Measurements from ENCODE around the gene ZBTB44.
"Not testable (repeated sequence)": the region's sequence is repeated elsewhere in the genome, so short reads cannot be mapped to it uniquely, and the experiment has no call there.

Gene ZBTB44

GRCh38 chr11:130301002-130301401, 13.7 kb downstream of the ZBTB44 start:
- no peak for DNase-seq (ENCODE audit: low read depth)
- no peak overlapping the region for H3K4me3 ChIP-seq (ENCODE audit: low read depth, low read length)
- TF ChIP-seq CTCF (IDR thresholded peaks at IDR 0.05; ENCODE audit: low read depth, low read length, missing control alignments): no peak
- in situ Hi-C loops (cut with HindIII; ENCODE audit: low sequenced_read_pairs): no loop called here

DNA sequence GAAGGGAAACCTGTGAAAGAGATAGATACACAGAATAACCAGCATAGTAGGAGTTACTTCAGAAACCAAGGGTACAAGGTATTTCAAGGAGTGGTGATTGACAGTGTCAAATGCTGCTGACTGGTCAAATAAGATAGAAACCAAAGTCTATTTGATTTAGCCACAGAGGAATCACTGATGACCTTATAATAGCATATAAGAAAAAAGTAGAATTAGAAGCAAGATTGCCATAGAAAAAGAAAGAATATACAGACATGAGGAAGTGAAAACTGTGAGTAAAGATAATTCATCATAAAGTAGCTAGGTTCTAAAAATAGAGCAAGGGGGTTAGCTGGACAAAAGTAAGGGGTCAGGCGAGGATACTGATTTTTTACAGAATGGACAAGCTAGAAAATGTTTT, 14.2 kb downstream of the ZBTB44 start:
- TF ChIP-seq CTCF (IDR thresholded peaks at IDR 0.05; ENCODE audit: low read depth, low read length, missing control alignments): no peak
- in situ Hi-C loops (cut with HindIII; ENCODE audit: low sequenced_read_pairs): no loop called here

DNA sequence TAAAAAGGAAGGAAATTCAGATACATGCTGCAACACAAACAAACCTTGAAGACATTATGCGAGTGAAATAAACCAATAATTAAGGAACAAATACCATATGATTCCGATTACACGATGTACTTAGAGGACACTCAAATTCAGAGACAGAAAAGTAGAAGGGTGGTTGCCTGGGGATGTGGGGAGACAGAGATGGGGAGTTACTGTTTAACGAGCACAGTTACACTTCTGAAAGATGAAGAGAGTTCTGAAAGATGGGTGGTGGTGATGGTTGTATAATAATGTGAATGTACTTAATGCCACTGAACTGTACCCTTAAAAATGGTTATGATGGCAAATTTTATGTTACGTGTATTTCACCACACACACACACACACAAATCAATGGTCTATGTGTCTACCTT, 14.7 kb downstream of the ZBTB44 start:
- no peak for TF ChIP-seq CTCF (IDR thresholded peaks at IDR 0.05; ENCODE audit: low read depth, low read length, missing control alignments)
- no peak overlapping the region for H3K4me3 ChIP-seq (ENCODE audit: low read depth, low read length)
- DNase-seq (ENCODE audit: low read depth): no peak
- in situ Hi-C loops (cut with HindIII; ENCODE audit: low sequenced_read_pairs): no loop called here

More for the DNA sequence above, 14.2 kb downstream of the ZBTB44 start:
- no peak overlapping the region for H3K4me3 ChIP-seq (ENCODE audit: low read depth, low read length)
- DNase-seq (ENCODE audit: low read depth): no peak

- no peak for DNase-seq (ENCODE audit: low read depth)
- H3K4me3 ChIP-seq (ENCODE audit: low read depth, low read length): no peak overlapping the region
- in situ Hi-C loops (cut with HindIII; ENCODE audit: low sequenced_read_pairs): no loop called here
- no peak for TF ChIP-seq CTCF (IDR thresholded peaks at IDR 0.05; ENCODE audit: low read depth, low read length, missing control alignments)
Observed at GRCh38 chr11:130295657-130296056, 19.1 kb downstream of the ZBTB44 start.

DNA sequence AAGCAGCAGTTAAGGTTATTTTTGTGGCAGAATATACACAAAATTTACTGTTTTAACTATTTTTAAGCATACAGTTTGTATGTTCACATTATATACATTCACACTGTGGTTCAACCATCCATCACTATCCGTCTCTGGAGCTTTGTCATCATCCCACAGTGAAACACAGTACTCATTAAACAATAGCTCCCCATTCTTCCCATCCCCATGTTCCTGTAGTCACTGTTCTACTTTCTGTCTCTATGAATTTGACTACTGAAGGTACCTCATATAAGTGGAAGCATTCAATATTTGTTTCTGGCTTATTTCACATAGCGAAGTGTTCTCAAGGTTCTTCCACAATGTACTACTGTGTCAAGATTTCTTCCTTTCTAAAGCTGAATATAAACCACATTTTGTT, 32.6 kb downstream of the ZBTB44 start:
- in situ Hi-C loops (cut with HindIII; ENCODE audit: low sequenced_read_pairs): no loop called here
- no peak for TF ChIP-seq CTCF (IDR thresholded peaks at IDR 0.05; ENCODE audit: low read depth, low read length, missing control alignments)
- H3K4me3 ChIP-seq (ENCODE audit: low read depth, low read length): no peak overlapping the region
- DNase-seq (ENCODE audit: low read depth): no peak

GRCh38 chr11:130281341-130281740, 33.4 kb downstream of the ZBTB44 start:
- in situ Hi-C loops (cut with HindIII; ENCODE audit: low sequenced_read_pairs); H3K4me3 ChIP-seq (ENCODE audit: low read depth, low read length); DNase-seq (ENCODE audit: low read depth): not testable (repeated sequence)

- no peak for TF ChIP-seq CTCF (IDR thresholded peaks at IDR 0.05; ENCODE audit: low read depth, low read length, missing control alignments)
- in situ Hi-C loops (cut with HindIII; ENCODE audit: low sequenced_read_pairs): no loop called here
- DNase-seq (ENCODE audit: low read depth): no peak
Observed at GRCh38 chr11:130279989-130280388, 34.7 kb downstream of the ZBTB44 start.

More at GRCh38 chr11:130279989-130280388, 34.7 kb downstream of the ZBTB44 start:
- no peak overlapping the region for H3K4me3 ChIP-seq (ENCODE audit: low read depth, low read length)

All from astrocyte of the cerebellum (primary cell).